DND-41 (cell line): ENCODE results near the gene SPAG16.

ENCODE experiments used
- ATAC-seq: fragments of 200-7000 bp; cut with Tn5 transposase; 3 replicates; pipeline ENCODE4 v1.9.1; 2021; ENCODE audit warnings: low read depth; ENCODE audit not compliant: insufficient read depth
- DNase-seq: peaks from one replicate; pipeline ENCODE4 v3.0.0-alpha.2; 2020
- H2AFZ ChIP-seq: 2 replicates; pipeline ENCODE4 v1.6.0; 2012; ENCODE audit warnings: low read depth, low read length
- H3K27ac ChIP-seq: 2 replicates; pipeline ENCODE4 v1.5.1; 2012; ENCODE audit warnings: low read length, inconsistent platforms
- H3K27me3 ChIP-seq: fragments of 200-600 bp; sonication (generic); 2 replicates; pipeline ENCODE4 v1.6.0; 2012; ENCODE audit warnings: low read length, mild to moderate bottlenecking, inconsistent platforms; ENCODE audit not compliant: insufficient read depth, poor library complexity
- H3K36me3 ChIP-seq: 2 replicates; pipeline ENCODE4 v1.5.1; 2012; ENCODE audit warnings: low read length, inconsistent platforms; ENCODE audit not compliant: insufficient read depth
- H3K4me1 ChIP-seq: 2 replicates; pipeline ENCODE4 v1.5.1; 2012; ENCODE audit warnings: mild to moderate bottlenecking, low read length; ENCODE audit not compliant: insufficient read depth
- H3K4me2 ChIP-seq: 2 replicates; pipeline ENCODE4 v1.6.0; 2012; ENCODE audit warnings: mild to moderate bottlenecking, moderate library complexity, low read length, inconsistent platforms; ENCODE audit not compliant: insufficient read depth
- H3K4me3 ChIP-seq, 2 experiments: fragments of 200-600 bp in 1 of 2; shearing (Covaris generic) in 1 of 2; 2 replicates each; pipeline ENCODE4 v1.5.1; 2012 to 2016; ENCODE audit warnings: inconsistent platforms in 2 of 2, low read length in 2 of 2, mild to moderate bottlenecking in 2 of 2, low read depth in 1 of 2, moderate library complexity in 1 of 2
- H3K79me2 ChIP-seq: 2 replicates; pipeline ENCODE4 v1.6.0; 2012; ENCODE audit warnings: low read length, inconsistent platforms; ENCODE audit not compliant: insufficient read depth
- H3K9ac ChIP-seq: 2 replicates; pipeline ENCODE4 v1.6.0; 2012; ENCODE audit warnings: low read depth, mild to moderate bottlenecking, inconsistent platforms, low read length, moderate library complexity
- H3K9me3 ChIP-seq: 2 replicates; pipeline ENCODE4 v1.5.1; 2012; ENCODE audit warnings: low read length, moderate library complexity, mild to moderate bottlenecking, inconsistent platforms; ENCODE audit not compliant: insufficient read depth, severe bottlenecking
- H4K20me1 ChIP-seq: 2 replicates; pipeline ENCODE4 v1.6.0; 2012; ENCODE audit warnings: low read length; ENCODE audit not compliant: insufficient read depth
- EZH2 ChIP-seq: IDR thresholded peaks from 3 replicates; pipeline ENCODE4 v1.6.1; 2012; ENCODE audit warnings: borderline replicate concordance, low read depth, mild to moderate bottlenecking, moderate library complexity, low read length, inconsistent platforms; ENCODE audit not compliant: severe bottlenecking
- TF ChIP-seq, protein P1 (sequence below): IDR thresholded peaks from 2 replicates; pipeline ENCODE4 v1.5.1; 2012; ENCODE audit warnings: borderline replicate concordance, low read length, moderate library complexity, mild to moderate bottlenecking; ENCODE audit not compliant: poor library complexity, severe bottlenecking; ENCODE audit errors: extremely low read depth

SPAG16 gene

DNA sequence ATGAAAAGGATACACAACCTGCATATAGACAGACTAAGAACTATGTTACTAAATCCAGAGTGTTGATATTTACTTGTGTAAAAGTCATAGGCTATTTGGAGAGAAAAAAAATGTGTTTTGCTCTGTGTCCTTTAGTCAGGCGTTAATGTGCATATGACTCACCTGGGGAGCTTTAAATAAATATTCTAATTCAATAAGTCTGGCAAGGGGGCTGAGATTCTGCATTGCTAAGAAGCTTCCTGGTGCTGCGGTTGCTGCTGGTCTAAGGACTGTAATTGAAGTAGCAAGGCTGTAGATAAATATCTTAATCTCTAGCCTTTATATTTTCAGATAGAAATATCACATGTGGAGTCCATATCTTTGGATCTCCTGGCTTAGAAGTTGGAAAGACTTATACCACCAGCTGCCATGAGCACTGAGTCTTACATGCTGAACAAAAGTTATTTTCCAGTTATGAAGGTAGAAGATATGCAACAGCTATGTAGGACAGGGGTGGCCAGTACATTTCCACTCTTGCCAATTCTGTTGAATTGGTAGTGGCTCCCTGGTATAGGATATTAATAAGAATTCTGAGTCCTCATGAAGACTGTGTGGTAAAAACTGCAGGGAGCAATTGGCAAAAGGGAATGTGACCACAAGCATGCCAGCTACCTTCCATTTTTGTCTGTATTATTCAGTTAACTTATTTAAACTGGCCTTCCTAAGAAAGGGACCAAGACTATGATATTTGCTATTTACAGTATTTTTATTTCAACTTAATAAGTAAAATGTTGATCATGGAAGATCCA is 4.8 kb downstream of the SPAG16 start:
- no peaks in the 10 kb centered on the region for H3K9me3 ChIP-seq

DNA sequence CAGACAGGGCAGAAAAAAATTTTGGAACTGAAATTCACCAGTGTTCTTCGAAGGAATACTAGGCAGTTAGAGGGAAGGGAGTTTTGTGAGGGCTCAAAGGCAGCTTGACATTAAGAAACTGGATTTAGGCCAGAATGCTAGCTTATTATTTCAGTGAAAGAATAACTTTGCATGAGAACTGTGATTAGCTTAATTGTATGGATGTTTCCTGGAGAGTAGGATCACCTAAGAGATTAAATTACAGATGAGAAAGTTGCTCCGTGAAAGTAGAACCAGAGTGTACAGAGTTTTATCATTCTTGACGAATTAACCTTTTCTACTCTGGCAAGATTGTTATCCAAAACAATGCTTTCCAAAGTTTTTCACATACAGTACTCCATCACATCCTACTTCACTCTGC is 6.2 kb downstream of the SPAG16 start:
- no peak overlapping the region for H2AFZ ChIP-seq
- H3K79me2 ChIP-seq: no peaks in the 10 kb centered on the region
- H3K9me3 ChIP-seq: no peaks in the 10 kb centered on the region
- no peak overlapping the region for H3K4me2 ChIP-seq
- H3K4me3 ChIP-seq: no peak overlapping the region
- peaks cover 4% of the 10 kb centered on the region; the same call in 1 of the 2 replicates for H3K4me1 ChIP-seq
- H3K9ac ChIP-seq: no peak overlapping the region
- no peaks in the 10 kb centered on the region for H3K36me3 ChIP-seq
- no peak overlapping the region for H3K27ac ChIP-seq
- DNase-seq (no peak), ATAC-seq (no peak)
- no peaks in the 10 kb centered on the region for H3K27me3 ChIP-seq
- TF ChIP-seq, protein P1, sequence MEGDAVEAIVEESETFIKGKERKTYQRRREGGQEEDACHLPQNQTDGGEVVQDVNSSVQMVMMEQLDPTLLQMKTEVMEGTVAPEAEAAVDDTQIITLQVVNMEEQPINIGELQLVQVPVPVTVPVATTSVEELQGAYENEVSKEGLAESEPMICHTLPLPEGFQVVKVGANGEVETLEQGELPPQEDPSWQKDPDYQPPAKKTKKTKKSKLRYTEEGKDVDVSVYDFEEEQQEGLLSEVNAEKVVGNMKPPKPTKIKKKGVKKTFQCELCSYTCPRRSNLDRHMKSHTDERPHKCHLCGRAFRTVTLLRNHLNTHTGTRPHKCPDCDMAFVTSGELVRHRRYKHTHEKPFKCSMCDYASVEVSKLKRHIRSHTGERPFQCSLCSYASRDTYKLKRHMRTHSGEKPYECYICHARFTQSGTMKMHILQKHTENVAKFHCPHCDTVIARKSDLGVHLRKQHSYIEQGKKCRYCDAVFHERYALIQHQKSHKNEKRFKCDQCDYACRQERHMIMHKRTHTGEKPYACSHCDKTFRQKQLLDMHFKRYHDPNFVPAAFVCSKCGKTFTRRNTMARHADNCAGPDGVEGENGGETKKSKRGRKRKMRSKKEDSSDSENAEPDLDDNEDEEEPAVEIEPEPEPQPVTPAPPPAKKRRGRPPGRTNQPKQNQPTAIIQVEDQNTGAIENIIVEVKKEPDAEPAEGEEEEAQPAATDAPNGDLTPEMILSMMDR: no peak
- no peaks in the 10 kb centered on the region for H4K20me1 ChIP-seq

More for the DNA sequence above, 4.8 kb downstream of the SPAG16 start:
- Histone ChIP-seq H3K4me1 (peaks cover 13% of the 10 kb centered on the region; the same call in 1 of the 2 replicates), H3K4me2 (no peak overlapping the region), H3K27me3 (no peaks in the 10 kb centered on the region), H3K79me2 (peaks cover 10% of the 10 kb centered on the region), H3K9ac (no peak overlapping the region), H3K36me3 (no peaks in the 10 kb centered on the region), H3K4me3 (no peak overlapping the region), H3K27ac (no peak overlapping the region), H4K20me1 (no peaks in the 10 kb centered on the region), H2AFZ (no peak overlapping the region)
- DNase-seq (no peak), ATAC-seq (no peak)
- TF ChIP-seq, protein P1: no peak
- TF ChIP-seq EZH2: no peak

DNA sequence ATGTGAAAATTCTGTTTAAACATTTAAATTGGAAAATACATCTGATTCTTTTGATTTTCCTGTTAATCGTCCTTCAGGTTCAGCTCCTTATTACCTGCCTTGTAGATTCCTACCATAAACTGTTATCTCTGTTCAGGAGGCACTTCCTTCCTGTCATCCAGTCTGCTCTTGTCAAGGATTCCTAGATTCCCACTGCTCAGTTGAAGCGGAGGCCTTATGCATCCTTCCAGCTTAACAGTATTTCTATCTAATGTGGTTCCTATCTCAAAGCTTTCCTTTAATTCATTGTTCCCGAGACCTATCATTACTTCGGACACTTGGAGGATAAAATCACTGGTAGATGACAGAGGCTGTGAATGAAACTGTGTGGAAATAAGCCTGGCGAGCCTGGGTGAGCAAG is 12.0 kb downstream of the SPAG16 start:
- H3K9me3 ChIP-seq: no peaks in the 10 kb centered on the region
- TF ChIP-seq, protein P1: no peak
- TF ChIP-seq EZH2: no peak
- no peaks in the 10 kb centered on the region for H3K36me3 ChIP-seq
- DNase-seq (no peak), ATAC-seq (no peak)
- no peak overlapping the region for H3K4me3 ChIP-seq
- no peak overlapping the region for H2AFZ ChIP-seq
- H3K9ac ChIP-seq: no peak overlapping the region
- no peaks in the 10 kb centered on the region for H3K79me2 ChIP-seq
- no peaks in the 10 kb centered on the region for H4K20me1 ChIP-seq
- no peaks in the 10 kb centered on the region for H3K27me3 ChIP-seq
- H3K27ac ChIP-seq: no peak overlapping the region
- no peaks in the 10 kb centered on the region for H3K4me1 ChIP-seq
- no peak overlapping the region for H3K4me2 ChIP-seq
